Activated CD4-positive, CD25-positive, alpha-beta regulatory T cell treated with anti-CD3 and anti-CD28 coated beads, Interleukin-2, amount 50 U/mL, for 24 hours (primary cell): ENCODE measurements around the gene IFIT1B.
"Not testable (repeated sequence)": the region's sequence is repeated elsewhere in the genome, so short reads cannot be mapped to it uniquely, and the experiment has no call there.

Experiments
- ATAC-seq, 2 donors: fragments of 150-1000 bp; cut with Tn5 transposase; one replicate each; pipeline ENCODE4 v1.10.0; 2021; ENCODE audit warnings: mild to moderate bottlenecking in 1 of 2, moderate library complexity in 1 of 2

Gene IFIT1B

GRCh38 chr10:89348975-89349374 is 28.9 kb upstream of the IFIT1B start:
- no peak for ATAC-seq

- not testable (repeated sequence) for ATAC-seq
Measured at GRCh38 chr10:89350631-89351315, 27.1 kb upstream of the IFIT1B start.

DNA sequence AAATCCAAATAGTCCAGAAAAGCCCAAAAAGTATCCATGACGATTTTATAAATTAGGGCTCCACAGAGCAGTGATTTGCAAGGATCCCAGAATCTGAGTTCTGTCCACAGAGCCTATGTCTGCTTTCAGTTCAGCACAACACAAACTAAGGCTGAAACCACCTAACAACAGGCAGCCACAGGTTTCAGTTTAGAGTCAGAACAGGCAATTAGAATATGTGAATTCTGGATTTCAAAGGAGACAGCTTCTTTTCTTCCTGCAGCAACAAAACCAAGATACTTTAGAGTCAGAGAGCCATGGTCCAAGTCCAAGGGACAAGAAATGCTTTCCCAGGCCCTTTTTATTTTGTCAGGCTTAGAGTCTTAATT is 26.5 kb upstream of the IFIT1B start:
- peak; percentile 51 to 77 for ATAC-seq

- no peak for ATAC-seq
Measured at GRCh38 chr10:89351780-89352597, 25.9 kb upstream of the IFIT1B start.

DNA sequence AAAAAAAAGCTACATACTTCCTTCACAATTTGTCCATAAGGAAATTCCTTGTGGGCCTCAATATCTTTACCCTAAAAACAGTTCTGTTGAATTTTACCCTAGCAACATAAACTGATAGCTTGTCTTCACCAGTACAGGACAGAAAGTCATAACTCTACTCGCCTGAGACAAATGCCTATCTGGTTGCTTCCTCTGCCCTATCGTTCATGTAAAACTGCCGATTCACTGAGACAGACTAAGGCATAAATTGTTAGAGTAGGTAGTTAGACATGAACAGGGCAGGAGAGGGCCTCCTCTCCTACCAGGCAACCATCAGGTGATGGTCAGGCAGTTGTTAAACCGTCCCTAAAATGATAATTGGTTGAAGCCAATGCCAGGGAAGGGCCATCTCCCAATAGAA is 25.1 kb upstream of the IFIT1B start:
- no peak for ATAC-seq

GRCh38 chr10:89355394-89355931 is 22.4 kb upstream of the IFIT1B start:
- ATAC-seq = no peak

DNA sequence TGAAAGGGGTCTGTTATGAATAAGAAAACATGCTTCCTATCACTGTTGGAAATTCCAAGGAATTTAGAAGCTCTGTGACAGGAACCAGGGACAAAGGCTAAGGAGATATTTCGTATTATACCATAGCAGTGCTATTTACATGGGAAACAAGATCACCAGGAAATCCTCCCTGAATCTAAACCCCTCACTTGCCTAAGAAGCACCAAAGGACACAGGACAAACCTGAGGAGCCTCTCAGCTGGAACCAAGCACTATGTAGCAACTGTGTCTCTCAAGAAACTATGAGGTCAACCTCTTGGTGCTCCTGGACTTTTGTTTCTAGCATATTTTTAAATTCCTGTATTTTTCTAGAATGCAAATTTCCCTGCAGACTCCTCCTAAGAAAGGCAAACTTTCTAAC is 20.8 kb upstream of the IFIT1B start:
- ATAC-seq = no peak

- ATAC-seq = no peak
Measured at GRCh38 chr10:89357975-89358374, 19.9 kb upstream of the IFIT1B start.

DNA sequence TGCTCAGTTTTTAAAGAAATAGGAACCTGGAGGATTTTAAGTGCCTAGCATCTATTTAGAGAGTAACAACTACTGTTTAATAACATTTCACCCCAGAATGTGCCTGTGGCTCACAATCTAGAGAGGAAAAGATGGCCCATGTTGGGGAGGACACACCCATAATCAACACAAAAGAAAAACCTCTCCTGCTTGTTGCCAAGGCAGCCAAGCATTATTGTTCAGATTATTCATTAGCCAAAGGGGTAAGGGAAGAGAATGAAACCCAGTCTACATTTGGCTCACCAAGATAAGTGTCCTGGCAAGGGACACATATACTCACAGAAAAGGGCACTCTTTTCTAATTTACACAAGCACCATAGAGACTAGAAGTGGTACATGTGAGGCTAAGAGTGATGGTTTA is 17.7 kb upstream of the IFIT1B start:
- no peak for ATAC-seq

GRCh38 chr10:89362929-89363328 is 14.9 kb upstream of the IFIT1B start:
- ATAC-seq = no peak

DNA sequence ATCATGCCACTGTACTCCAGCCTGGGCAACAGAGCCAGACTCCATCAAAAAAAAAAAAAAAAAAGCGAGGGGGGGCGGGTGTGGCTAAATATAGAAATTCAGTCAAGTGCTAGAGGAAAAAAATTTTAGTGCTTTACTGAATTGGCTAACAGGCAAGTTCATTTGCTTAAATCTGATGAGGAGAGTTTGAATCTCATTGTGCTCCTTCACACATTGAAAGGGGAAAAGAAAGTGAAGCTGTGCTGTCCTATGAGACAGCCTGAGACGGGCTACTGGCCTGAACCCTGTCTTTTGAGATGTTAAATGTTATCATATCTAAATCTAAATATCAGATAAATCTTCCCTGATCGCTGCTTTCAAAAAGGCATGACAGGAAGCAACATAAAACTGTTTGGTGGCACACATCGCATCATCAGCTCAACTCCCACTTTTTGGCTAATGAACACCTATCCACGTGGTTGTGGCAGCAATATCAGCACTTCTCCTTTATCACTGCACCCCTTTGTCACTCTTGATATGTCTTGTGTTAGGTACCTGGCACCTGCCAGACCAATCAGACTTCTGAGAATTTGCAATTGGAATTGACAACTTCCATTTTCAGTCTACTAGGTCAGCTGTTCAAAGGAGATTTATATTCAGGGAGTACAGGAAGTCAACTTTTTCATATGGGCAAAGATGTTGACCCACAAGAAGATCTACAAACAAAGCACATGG is 14.0 kb upstream of the IFIT1B start:
- ATAC-seq = no peak

DNA sequence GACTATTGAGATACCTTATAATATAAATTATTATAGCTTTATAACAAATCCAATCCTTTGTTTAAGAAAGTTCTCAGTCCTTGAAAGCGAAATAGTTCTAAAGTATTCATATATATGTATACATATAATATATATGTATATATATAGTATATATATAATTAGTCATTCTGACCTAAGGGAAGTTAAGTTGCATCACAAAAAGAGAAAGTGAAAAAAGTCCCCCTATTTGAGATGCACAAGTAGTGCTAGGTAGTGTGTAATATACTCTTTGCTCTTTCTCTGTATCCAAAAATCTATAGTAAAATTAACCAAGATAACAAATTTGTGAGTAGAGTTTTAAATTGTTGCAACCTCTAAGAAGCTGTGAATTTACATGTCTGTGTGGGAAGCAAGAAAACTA is 13.3 kb upstream of the IFIT1B start:
- ATAC-seq = peak; percentile 49 to 57

DNA sequence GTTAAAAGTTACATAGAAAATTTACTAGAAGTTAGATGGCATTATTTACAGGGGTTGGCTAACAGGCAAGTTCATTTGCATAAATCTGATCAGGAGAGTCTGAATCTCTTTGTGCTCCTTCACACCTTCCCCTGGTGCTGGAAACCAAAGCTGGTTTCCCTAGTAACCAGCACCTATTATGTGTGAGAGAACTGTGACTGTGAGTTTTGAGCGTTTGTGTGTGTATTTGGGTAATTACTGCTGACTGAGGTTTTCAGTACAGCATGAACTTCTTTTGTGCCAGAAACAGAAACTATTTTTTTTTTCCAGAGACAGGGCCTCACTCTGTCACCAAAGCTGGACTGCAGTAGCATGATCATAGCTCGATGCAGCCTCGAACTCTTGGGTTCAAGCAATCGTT is 10.3 kb upstream of the IFIT1B start:
- ATAC-seq = peak; percentile 61 to 79

DNA sequence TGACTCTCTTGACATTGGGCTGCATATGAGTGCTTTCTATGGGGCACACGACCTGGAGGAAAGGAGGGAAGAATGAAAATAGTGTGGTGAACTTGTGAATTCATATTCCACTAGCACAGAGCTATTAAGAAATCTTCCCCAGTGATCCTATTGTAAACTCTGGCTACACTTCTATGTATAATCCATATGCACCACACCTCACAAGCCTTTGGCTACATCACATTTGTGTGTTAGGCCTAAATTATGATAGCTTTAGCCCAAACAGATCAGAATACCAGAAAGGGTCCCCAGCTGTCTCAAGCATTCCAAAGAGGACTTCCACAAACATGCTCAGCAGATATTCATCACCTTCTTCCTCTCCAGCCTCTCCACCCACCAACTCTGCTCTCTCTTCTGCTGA is 9.7 kb upstream of the IFIT1B start:
- ATAC-seq = no peak

GRCh38 chr10:89369156-89370105 is 8.4 kb upstream of the IFIT1B start:
- ATAC-seq = no peak

DNA sequence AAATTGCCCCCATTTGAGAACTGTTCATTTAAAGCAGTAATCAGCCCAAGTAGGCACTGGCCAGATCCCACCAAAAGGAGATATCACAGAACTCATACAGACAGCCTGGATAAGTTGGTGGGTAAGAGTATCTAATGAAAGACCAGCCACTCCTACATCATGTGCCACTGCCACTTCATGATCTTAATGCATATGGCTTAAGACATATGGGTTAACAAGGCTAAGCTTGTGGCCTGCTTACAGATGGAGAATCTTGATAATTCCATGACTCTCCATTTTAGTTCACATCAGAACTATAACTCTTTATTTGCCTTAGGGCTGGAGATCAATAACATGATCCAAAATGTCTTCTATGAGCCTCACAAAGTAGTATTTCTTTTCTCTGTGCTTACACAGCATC is 6.8 kb upstream of the IFIT1B start:
- no peak for ATAC-seq

- no peak for ATAC-seq
Measured at GRCh38 chr10:89371987-89372386, 5.9 kb upstream of the IFIT1B start.

GRCh38 chr10:89373916-89374711 is 3.7 kb upstream of the IFIT1B start:
- ATAC-seq = no peak

- ATAC-seq = no peak
Measured at GRCh38 chr10:89374713-89375141, 3.1 kb upstream of the IFIT1B start.

DNA sequence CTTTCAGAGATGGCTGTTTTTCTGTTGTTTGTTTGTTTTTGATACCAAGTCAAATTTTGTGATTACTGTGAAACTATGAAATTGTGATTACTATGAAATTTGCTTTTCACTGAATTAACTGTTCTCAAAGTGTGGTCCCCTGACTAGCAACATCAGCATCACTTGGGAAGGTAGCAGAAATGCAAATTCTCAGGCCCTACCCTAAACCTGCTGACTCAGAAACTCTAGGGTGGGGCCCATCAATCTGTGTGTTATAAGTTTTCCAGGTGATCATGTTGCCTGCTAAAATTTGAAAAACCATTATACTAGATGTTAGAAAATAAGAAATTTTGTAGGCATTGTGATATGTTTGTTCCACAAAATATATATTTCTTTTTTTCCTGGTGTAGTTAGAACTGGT is 1.2 kb downstream of the IFIT1B start:
- no peak for ATAC-seq

- ATAC-seq = peak; percentile 74 to 79
Measured at GRCh38 chr10:89382757-89383156, 4.9 kb downstream of the IFIT1B start.
